Measurements from ENCODE around the gene TAS2R1. TPM values are rescaled to one million over a fixed set of nuclear protein-coding genes. Genes with fewer than 3 reads are reported as not detected.

TAS2R1 gene
- total RNA-seq, 1 donor from 2014 or later: not detected

GRCh38 chr5:9661316-9662015 lies 31.3 kb upstream of the TAS2R1 start:
- Histone ChIP-seq H3K36me3 (no peaks in the 10 kb centered on the region), H3K9ac (no peak overlapping the region), H4K20me1 (ENCODE audit: low read depth) (no peaks in the 10 kb centered on the region), H3K4me1 (no peaks in the 10 kb centered on the region), H3K27ac (no peak overlapping the region), H3K27me3 (no peaks in the 10 kb centered on the region), H3K4me3 (no peak overlapping the region), H3F3A (ENCODE audit: low read depth) (no peaks in the 10 kb centered on the region), H3K4me2 (no peak overlapping the region), H3K9me3 (ENCODE audit: low read depth) (no peaks in the 10 kb centered on the region), H2AFZ (replicated peaks) (no peak overlapping the region), H3K79me2 (ENCODE audit: low read depth) (no peaks in the 10 kb centered on the region)
- no peak for DNase-seq (ENCODE audit: low spot score)
- H3K4me3 Mint-ChIP-seq: no peak overlapping the region
- H3K4me1 Mint-ChIP-seq: peaks cover 2% of the 10 kb centered on the region
- H3K36me3 Mint-ChIP-seq: no peaks in the 10 kb centered on the region
- peaks cover 4% of the 10 kb centered on the region for H3K9me3 Mint-ChIP-seq
- no peak overlapping the region for H3K27ac Mint-ChIP-seq
- peaks cover 2% of the 10 kb centered on the region for H3K27me3 Mint-ChIP-seq (ENCODE audit: insufficient read depth, low read depth)
- no peak for TF ChIP-seq EZH2 (IDR thresholded peaks at IDR 0.05)
- no peak for TF ChIP-seq EZH2phosphoT487 (IDR thresholded peaks at IDR 0.05)
- TF ChIP-seq CTCF (IDR thresholded peaks at IDR 0.05): no peak

GRCh38 chr5:9658706-9659105 lies 28.6 kb upstream of the TAS2R1 start:
- H2AFZ ChIP-seq (replicated peaks): no peak overlapping the region
- Mint-ChIP-seq H3K27ac (no peak overlapping the region), H3K4me1 (peaks cover 2% of the 10 kb centered on the region), H3K9me3 (peaks cover 4% of the 10 kb centered on the region), H3K36me3 (no peaks in the 10 kb centered on the region), H3K27me3 (ENCODE audit: insufficient read depth, low read depth) (peaks cover 2% of the 10 kb centered on the region), H3K4me3 (no peak overlapping the region)
- no peaks in the 10 kb centered on the region for H3K4me1 ChIP-seq
- H3K9me3 ChIP-seq (ENCODE audit: low read depth): no peaks in the 10 kb centered on the region
- no peaks in the 10 kb centered on the region for H3K36me3 ChIP-seq
- H3K9ac ChIP-seq: no peak overlapping the region
- H3K27me3 ChIP-seq: no peaks in the 10 kb centered on the region
- no peak overlapping the region for H3K4me2 ChIP-seq
- no peak overlapping the region for H3K4me3 ChIP-seq
- H3F3A ChIP-seq (ENCODE audit: low read depth): no peaks in the 10 kb centered on the region
- H3K27ac ChIP-seq: no peak overlapping the region
- no peaks in the 10 kb centered on the region for H3K79me2 ChIP-seq (ENCODE audit: low read depth)
- TF ChIP-seq EZH2 (IDR thresholded peaks at IDR 0.05): no peak
- TF ChIP-seq EZH2phosphoT487 (IDR thresholded peaks at IDR 0.05): no peak
- no peak for TF ChIP-seq CTCF (IDR thresholded peaks at IDR 0.05)
- no peak for DNase-seq (ENCODE audit: low spot score)
- H4K20me1 ChIP-seq (ENCODE audit: low read depth): no peaks in the 10 kb centered on the region

- Histone ChIP-seq H3K4me2 (no peak overlapping the region), H3K27ac (no peak overlapping the region), H3K36me3 (no peaks in the 10 kb centered on the region), H3K4me3 (no peak overlapping the region), H3F3A (ENCODE audit: low read depth) (no peaks in the 10 kb centered on the region), H3K9me3 (ENCODE audit: low read depth) (no peaks in the 10 kb centered on the region), H3K4me1 (no peaks in the 10 kb centered on the region), H2AFZ (replicated peaks) (no peak overlapping the region), H3K79me2 (ENCODE audit: low read depth) (no peaks in the 10 kb centered on the region), H3K9ac (no peak overlapping the region), H4K20me1 (ENCODE audit: low read depth) (no peaks in the 10 kb centered on the region), H3K27me3 (no peaks in the 10 kb centered on the region)
- Mint-ChIP-seq H3K4me3 (no peak overlapping the region), H3K9me3 (peaks cover 4% of the 10 kb centered on the region), H3K36me3 (no peaks in the 10 kb centered on the region), H3K27me3 (ENCODE audit: insufficient read depth, low read depth) (peaks cover 2% of the 10 kb centered on the region), H3K4me1 (peaks cover 2% of the 10 kb centered on the region), H3K27ac (no peak overlapping the region)
- DNase-seq (ENCODE audit: low spot score): no peak
- TF ChIP-seq EZH2phosphoT487 (IDR thresholded peaks at IDR 0.05): no peak
Observed at GRCh38 chr5:9657819-9658218, 27.7 kb upstream of the TAS2R1 start.

GRCh38 chr5:9655641-9656040 lies 25.5 kb upstream of the TAS2R1 start:
- Histone ChIP-seq H3K9me3 (ENCODE audit: low read depth) (no peaks in the 10 kb centered on the region), H3K27ac (no peak overlapping the region), H2AFZ (replicated peaks) (no peak overlapping the region), H3K9ac (no peak overlapping the region), H3K79me2 (ENCODE audit: low read depth) (no peaks in the 10 kb centered on the region), H4K20me1 (ENCODE audit: low read depth) (no peaks in the 10 kb centered on the region), H3K4me3 (no peak overlapping the region), H3K36me3 (no peaks in the 10 kb centered on the region), H3F3A (ENCODE audit: low read depth) (no peaks in the 10 kb centered on the region), H3K27me3 (no peaks in the 10 kb centered on the region), H3K4me1 (no peaks in the 10 kb centered on the region), H3K4me2 (no peak overlapping the region)
- no peak overlapping the region for H3K27ac Mint-ChIP-seq
- H3K9me3 Mint-ChIP-seq: peaks cover 3% of the 10 kb centered on the region
- H3K4me1 Mint-ChIP-seq: no peaks in the 10 kb centered on the region
- no peak for TF ChIP-seq EZH2phosphoT487 (IDR thresholded peaks at IDR 0.05)
- TF ChIP-seq CTCF (IDR thresholded peaks at IDR 0.05): no peak
- TF ChIP-seq EZH2 (IDR thresholded peaks at IDR 0.05): no peak
- H3K4me3 Mint-ChIP-seq: no peak overlapping the region
- no peaks in the 10 kb centered on the region for H3K36me3 Mint-ChIP-seq
- no peak for DNase-seq (ENCODE audit: low spot score)
- peaks cover 2% of the 10 kb centered on the region for H3K27me3 Mint-ChIP-seq (ENCODE audit: insufficient read depth, low read depth)

Measured in neural progenitor cell (in vitro differentiated cells).